Erythroblast (primary cell): ENCODE results near the gene ACOT6.
"Not testable (repeated sequence)": the region's sequence is repeated elsewhere in the genome, so short reads cannot be mapped to it uniquely, and the experiment has no call there.

Source experiments
- GATA1 ChIP-seq: IDR thresholded peaks from 2 replicates; pipeline ENCODE4 v1.6.1; 2011; ENCODE audit warnings: low read depth, mild to moderate bottlenecking, control low read depth, low read length, moderate library complexity
- POLR2A ChIP-seq: IDR thresholded peaks from 2 replicates; pipeline ENCODE4 v1.6.1; 2011; ENCODE audit warnings: mild to moderate bottlenecking, low read length

DNA sequence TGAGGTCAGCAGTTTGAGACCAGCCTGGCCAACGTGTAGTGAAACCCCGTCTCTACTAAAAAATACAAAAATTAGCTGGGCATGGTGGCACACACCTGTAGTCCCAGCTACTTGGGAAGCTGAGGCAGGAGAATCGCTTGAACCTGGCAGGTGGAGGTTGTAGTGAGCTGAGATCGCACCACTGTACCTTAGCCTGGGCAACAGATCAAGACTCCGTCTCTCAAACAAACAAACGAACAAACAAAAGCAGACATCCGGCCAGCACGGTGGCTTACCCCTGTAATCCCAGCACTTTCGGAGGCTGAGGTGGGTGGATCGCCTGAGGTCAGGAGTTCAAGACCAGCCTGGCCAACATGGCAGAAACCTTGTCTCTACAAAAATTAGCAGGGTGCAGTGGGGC lies 24.0 kb downstream of the ACOT6 start:
- not testable (repeated sequence) for TF ChIP-seq POLR2A, GATA1
